Measurements from ENCODE around the gene UBE3A. TPM values are rescaled to one million over a fixed set of nuclear protein-coding genes. Genes with fewer than 3 reads are reported as not detected.

The UBE3A gene
- total RNA-seq, 1 experiment from 2014 or later, result 102 TPM

DNA sequence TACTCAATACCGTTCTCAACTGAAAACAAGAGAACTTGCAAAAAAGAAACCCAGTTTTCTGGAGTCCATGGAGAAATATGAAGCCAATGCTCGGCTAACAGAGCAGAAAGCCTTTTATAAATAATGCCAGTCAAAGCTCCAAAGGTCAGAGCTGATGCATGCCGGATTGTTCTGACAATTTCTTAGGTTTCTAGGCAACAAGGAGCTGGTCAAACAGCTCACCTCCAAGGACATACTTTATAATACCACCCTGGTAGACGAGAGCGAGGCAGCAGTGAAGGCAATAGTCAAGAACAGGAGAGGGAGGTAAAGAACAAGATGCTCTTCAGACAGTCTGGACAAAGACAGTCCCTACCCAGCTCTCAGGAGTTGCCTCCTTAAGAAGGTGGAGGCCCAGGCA, 111.1 kb downstream of the UBE3A start:
- Histone ChIP-seq H3K27ac (ENCODE audit: low read length) (no peak overlapping the region), H3K27me3 (ENCODE audit: control insufficient read depth, insufficient read depth, low read length) (no peaks in the 10 kb centered on the region), H3K4me3 (ENCODE audit: low read depth in 2 of 2, low read length in 2 of 2) (no peak overlapping the region), H3K36me3 (ENCODE audit: control insufficient read depth, insufficient read depth, low read length) (no peaks in the 10 kb centered on the region), H3K9me3 (ENCODE audit: control insufficient read depth, insufficient read depth, low read depth, low read length) (no peaks in the 10 kb centered on the region), H3K4me1 (ENCODE audit: control insufficient read depth, insufficient read depth, low read length) (no peaks in the 10 kb centered on the region)
- TF ChIP-seq TCF7L2 (IDR thresholded peaks at IDR 0.05; ENCODE audit: low read depth, low read length), result no peak
- no peak for TF ChIP-seq SIN3A (IDR thresholded peaks at IDR 0.05; ENCODE audit: borderline replicate concordance, insufficient read depth, low read depth, low read length)
- in situ Hi-C loops (cut with HindIII; ENCODE audit: low pct_unique_long_range_greater_than_20kb, low sequenced_read_pairs) (no loop called here), intact Hi-C loops (cut with micrococcal nuclease; ENCODE audit: unreplicated experiment) (no loop called here)
- POLR2A ChIA-PET, result interaction anchor here (0.6 kb wide), 1 partner anchor 30 kb away, joined by 10 read pairs; no protein-coding TSS in a partner anchor
- BruUV-seq (replicated peaks), result no TSS peak
- CTCF ChIA-PET, result no interaction called here
- ATAC-seq (no peak), DNase-seq (ENCODE audit: low read depth, low spot score) (no peak)

DNA sequence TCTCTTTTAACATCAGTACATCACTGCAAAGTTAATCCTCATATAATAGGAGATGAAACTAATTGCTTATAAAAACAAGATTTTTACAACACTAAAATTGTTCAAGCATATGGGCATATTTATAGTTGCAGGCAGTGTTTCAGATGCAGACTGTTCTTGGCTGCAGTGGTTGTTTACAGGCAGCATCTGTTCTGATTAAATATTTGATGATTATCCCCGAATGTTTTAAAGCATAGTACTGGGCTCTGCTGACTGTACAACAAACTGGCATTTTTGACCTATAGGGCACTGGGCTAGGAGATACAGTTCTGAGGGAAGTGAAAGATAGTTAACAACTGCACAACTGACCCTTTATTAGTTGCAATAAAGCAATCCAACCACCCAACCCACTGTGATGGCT, 113.6 kb downstream of the UBE3A start:
- TF ChIP-seq TCF7L2 (IDR thresholded peaks at IDR 0.05; ENCODE audit: low read depth, low read length), result no peak
- no peak for TF ChIP-seq REST (IDR thresholded peaks at IDR 0.05; ENCODE audit: insufficient read depth in 1 of 2, low read depth in 2 of 2, low read length in 1 of 2)
- no peak for TF ChIP-seq CTCF (IDR thresholded peaks at IDR 0.05)
- no peak for TF ChIP-seq POLR2AphosphoS5 (IDR thresholded peaks at IDR 0.05; ENCODE audit: low read depth, low read length)
- no peaks in the 10 kb centered on the region for H3K36me3 ChIP-seq (ENCODE audit: control insufficient read depth, insufficient read depth, low read length)
- ChIA-PET POLR2A (no interaction called here), CTCF (no interaction called here)
- no peak overlapping the region for H3K27ac ChIP-seq (ENCODE audit: low read length)
- DNase-seq (ENCODE audit: low read depth, low spot score) (no peak), ATAC-seq (no peak)
- intact Hi-C loops (cut with micrococcal nuclease; ENCODE audit: unreplicated experiment) (no loop called here), in situ Hi-C loops (cut with HindIII; ENCODE audit: low pct_unique_long_range_greater_than_20kb, low sequenced_read_pairs) (no loop called here)
- no peaks in the 10 kb centered on the region for H3K4me1 ChIP-seq (ENCODE audit: control insufficient read depth, insufficient read depth, low read length)
- H3K27me3 ChIP-seq (ENCODE audit: control insufficient read depth, insufficient read depth, low read length), result no peaks in the 10 kb centered on the region
- no peak overlapping the region for H3K4me3 ChIP-seq (ENCODE audit: low read depth in 2 of 2, low read length in 2 of 2)
- H3K9me3 ChIP-seq (ENCODE audit: control insufficient read depth, insufficient read depth, low read depth, low read length), result no peaks in the 10 kb centered on the region
- no TSS peak for BruUV-seq (replicated peaks)

- in situ Hi-C loops (cut with HindIII; ENCODE audit: low pct_unique_long_range_greater_than_20kb, low sequenced_read_pairs), result no loop called here
Observed at GRCh38 chr15:25323420-25323819, 115.4 kb downstream of the UBE3A start.

More at GRCh38 chr15:25323420-25323819, 115.4 kb downstream of the UBE3A start:
- Histone ChIP-seq H3K4me3 (ENCODE audit: low read depth in 2 of 2, low read length in 2 of 2) (no peak overlapping the region), H3K9me3 (ENCODE audit: control insufficient read depth, insufficient read depth, low read depth, low read length) (no peaks in the 10 kb centered on the region; the same call in 1 of the 2 replicates), H3K36me3 (ENCODE audit: control insufficient read depth, insufficient read depth, low read length) (no peaks in the 10 kb centered on the region), H3K4me1 (ENCODE audit: control insufficient read depth, insufficient read depth, low read length) (no peaks in the 10 kb centered on the region), H3K27me3 (ENCODE audit: control insufficient read depth, insufficient read depth, low read length) (no peaks in the 10 kb centered on the region), H3K27ac (ENCODE audit: low read length) (no peak overlapping the region)
- DNase-seq (ENCODE audit: low read depth, low spot score) (no peak), ATAC-seq (no peak)
- BruUV-seq (replicated peaks), result no TSS peak
- intact Hi-C loops (cut with micrococcal nuclease; ENCODE audit: unreplicated experiment), result no loop called here
- CTCF ChIA-PET, result no interaction called here
- no peak for TF ChIP-seq SIN3A (IDR thresholded peaks at IDR 0.05; ENCODE audit: borderline replicate concordance, insufficient read depth, low read depth, low read length)
- no peak for TF ChIP-seq TCF7L2 (IDR thresholded peaks at IDR 0.05; ENCODE audit: low read depth, low read length)
- TF ChIP-seq REST (IDR thresholded peaks at IDR 0.05; ENCODE audit: insufficient read depth in 1 of 2, low read depth in 2 of 2, low read length in 1 of 2), result no peak
- TF ChIP-seq CTCF (IDR thresholded peaks at IDR 0.05), result no peak
- TF ChIP-seq POLR2AphosphoS5 (IDR thresholded peaks at IDR 0.05; ENCODE audit: low read depth, low read length), result no peak
- POLR2A ChIA-PET, result no interaction called here

Data from Panc1 (cell line).